ENCODE results near the gene PLCL1.

The PLCL1 gene

GRCh38 chr2:198115201-198115600 is 310.8 kb downstream of the PLCL1 start:
- Histone ChIP-seq H3K9ac (ENCODE audit: low read length) (no peak overlapping the region), H3K4me3 (ENCODE audit: low read length) (no peak overlapping the region), H3K27me3 (ENCODE audit: control insufficient read depth, insufficient read depth, low read length) (no peaks in the 10 kb centered on the region), H3K36me3 (ENCODE audit: control insufficient read depth, low read depth, low read length) (no peaks in the 10 kb centered on the region), H3K4me1 (ENCODE audit: control insufficient read depth, low read depth, low read length) (no peaks in the 10 kb centered on the region), H3K27ac (ENCODE audit: low read length) (no peak overlapping the region), H3K9me3 (ENCODE audit: control insufficient read depth, low read depth, low read length) (no peaks in the 10 kb centered on the region)

GRCh38 chr2:198116756-198117155 is 312.4 kb downstream of the PLCL1 start:
- Histone ChIP-seq H3K4me3 (ENCODE audit: low read length) (no peak overlapping the region), H3K4me1 (ENCODE audit: control insufficient read depth, low read depth, low read length) (no peaks in the 10 kb centered on the region), H3K27me3 (ENCODE audit: control insufficient read depth, insufficient read depth, low read length) (no peaks in the 10 kb centered on the region), H3K36me3 (ENCODE audit: control insufficient read depth, low read depth, low read length) (no peaks in the 10 kb centered on the region), H3K9ac (ENCODE audit: low read length) (no peak overlapping the region), H3K9me3 (ENCODE audit: control insufficient read depth, low read depth, low read length) (no peaks in the 10 kb centered on the region), H3K27ac (ENCODE audit: low read length) (no peak overlapping the region)

GRCh38 chr2:198117406-198118041 is 313.1 kb downstream of the PLCL1 start:
- Histone ChIP-seq H3K9me3 (ENCODE audit: control insufficient read depth, low read depth, low read length) (no peaks in the 10 kb centered on the region), H3K4me1 (ENCODE audit: control insufficient read depth, low read depth, low read length) (no peaks in the 10 kb centered on the region), H3K36me3 (ENCODE audit: control insufficient read depth, low read depth, low read length) (no peaks in the 10 kb centered on the region), H3K27me3 (ENCODE audit: control insufficient read depth, insufficient read depth, low read length) (no peaks in the 10 kb centered on the region), H3K27ac (ENCODE audit: low read length) (no peak overlapping the region), H3K9ac (ENCODE audit: low read length) (no peak overlapping the region), H3K4me3 (ENCODE audit: low read length) (no peak overlapping the region)

- Histone ChIP-seq H3K27me3 (ENCODE audit: control insufficient read depth, insufficient read depth, low read length) (no peaks in the 10 kb centered on the region), H3K4me1 (ENCODE audit: control insufficient read depth, low read depth, low read length) (no peaks in the 10 kb centered on the region), H3K9ac (ENCODE audit: low read length) (no peak overlapping the region), H3K27ac (ENCODE audit: low read length) (no peak overlapping the region), H3K36me3 (ENCODE audit: control insufficient read depth, low read depth, low read length) (no peaks in the 10 kb centered on the region), H3K4me3 (ENCODE audit: low read length) (no peak overlapping the region), H3K9me3 (ENCODE audit: control insufficient read depth, low read depth, low read length) (no peaks in the 10 kb centered on the region)
Observed at GRCh38 chr2:198127627-198128026, 323.2 kb downstream of the PLCL1 start.

GRCh38 chr2:198129609-198130008 is 325.2 kb downstream of the PLCL1 start:
- H3K9me3 ChIP-seq (ENCODE audit: control insufficient read depth, low read depth, low read length) = no peaks in the 10 kb centered on the region

GRCh38 chr2:198134293-198134955 is 330.0 kb downstream of the PLCL1 start:
- Histone ChIP-seq H3K9ac (ENCODE audit: low read length) (no peak overlapping the region), H3K4me3 (ENCODE audit: low read length) (no peak overlapping the region)

More at GRCh38 chr2:198129609-198130008, 325.2 kb downstream of the PLCL1 start:
- Histone ChIP-seq H3K36me3 (ENCODE audit: control insufficient read depth, low read depth, low read length) (no peaks in the 10 kb centered on the region), H3K9ac (ENCODE audit: low read length) (no peak overlapping the region), H3K27ac (ENCODE audit: low read length) (no peak overlapping the region), H3K27me3 (ENCODE audit: control insufficient read depth, insufficient read depth, low read length) (no peaks in the 10 kb centered on the region), H3K4me3 (ENCODE audit: low read length) (no peak overlapping the region), H3K4me1 (ENCODE audit: control insufficient read depth, low read depth, low read length) (no peaks in the 10 kb centered on the region)

GRCh38 chr2:198135481-198135934 is 331.1 kb downstream of the PLCL1 start:
- H3K27ac ChIP-seq (ENCODE audit: low read length) = no peak overlapping the region
- H3K27me3 ChIP-seq (ENCODE audit: control insufficient read depth, insufficient read depth, low read length) = no peaks in the 10 kb centered on the region
- no peak overlapping the region for H3K4me3 ChIP-seq (ENCODE audit: low read length)
- H3K4me1 ChIP-seq (ENCODE audit: control insufficient read depth, low read depth, low read length) = no peaks in the 10 kb centered on the region
- H3K36me3 ChIP-seq (ENCODE audit: control insufficient read depth, low read depth, low read length) = no peaks in the 10 kb centered on the region
- H3K9ac ChIP-seq (ENCODE audit: low read length) = no peak overlapping the region
- no peaks in the 10 kb centered on the region for H3K9me3 ChIP-seq (ENCODE audit: control insufficient read depth, low read depth, low read length)

More at GRCh38 chr2:198134293-198134955, 330.0 kb downstream of the PLCL1 start:
- Histone ChIP-seq H3K27me3 (ENCODE audit: control insufficient read depth, insufficient read depth, low read length) (no peaks in the 10 kb centered on the region), H3K27ac (ENCODE audit: low read length) (no peak overlapping the region), H3K36me3 (ENCODE audit: control insufficient read depth, low read depth, low read length) (no peaks in the 10 kb centered on the region), H3K4me1 (ENCODE audit: control insufficient read depth, low read depth, low read length) (no peaks in the 10 kb centered on the region), H3K9me3 (ENCODE audit: control insufficient read depth, low read depth, low read length) (no peaks in the 10 kb centered on the region)

GRCh38 chr2:198136142-198136541 is 331.7 kb downstream of the PLCL1 start:
- no peak overlapping the region for H3K9ac ChIP-seq (ENCODE audit: low read length)
- H3K27me3 ChIP-seq (ENCODE audit: control insufficient read depth, insufficient read depth, low read length) = no peaks in the 10 kb centered on the region
- no peak overlapping the region for H3K4me3 ChIP-seq (ENCODE audit: low read length)
- no peak overlapping the region for H3K27ac ChIP-seq (ENCODE audit: low read length)
- H3K4me1 ChIP-seq (ENCODE audit: control insufficient read depth, low read depth, low read length) = no peaks in the 10 kb centered on the region
- H3K9me3 ChIP-seq (ENCODE audit: control insufficient read depth, low read depth, low read length) = no peaks in the 10 kb centered on the region
- no peaks in the 10 kb centered on the region for H3K36me3 ChIP-seq (ENCODE audit: control insufficient read depth, low read depth, low read length)

GRCh38 chr2:198137733-198138132 is 333.3 kb downstream of the PLCL1 start:
- Histone ChIP-seq H3K27ac (ENCODE audit: low read length) (no peak overlapping the region), H3K9ac (ENCODE audit: low read length) (no peak overlapping the region), H3K4me3 (ENCODE audit: low read length) (no peak overlapping the region), H3K9me3 (ENCODE audit: control insufficient read depth, low read depth, low read length) (no peaks in the 10 kb centered on the region), H3K4me1 (ENCODE audit: control insufficient read depth, low read depth, low read length) (no peaks in the 10 kb centered on the region), H3K36me3 (ENCODE audit: control insufficient read depth, low read depth, low read length) (no peaks in the 10 kb centered on the region), H3K27me3 (ENCODE audit: control insufficient read depth, insufficient read depth, low read length) (no peaks in the 10 kb centered on the region)

GRCh38 chr2:198141726-198142125 is 337.3 kb downstream of the PLCL1 start:
- H3K36me3 ChIP-seq (ENCODE audit: control insufficient read depth, low read depth, low read length) = no peaks in the 10 kb centered on the region
- no peaks in the 10 kb centered on the region for H3K9me3 ChIP-seq (ENCODE audit: control insufficient read depth, low read depth, low read length)
- H3K9ac ChIP-seq (ENCODE audit: low read length) = no peak overlapping the region
- H3K4me3 ChIP-seq (ENCODE audit: low read length) = no peak overlapping the region
- no peaks in the 10 kb centered on the region for H3K4me1 ChIP-seq (ENCODE audit: control insufficient read depth, low read depth, low read length)
- no peak overlapping the region for H3K27ac ChIP-seq (ENCODE audit: low read length)
- H3K27me3 ChIP-seq (ENCODE audit: control insufficient read depth, insufficient read depth, low read length) = no peaks in the 10 kb centered on the region

- no peak overlapping the region for H3K9ac ChIP-seq (ENCODE audit: low read length)
- H3K27ac ChIP-seq (ENCODE audit: low read length) = no peak overlapping the region
- no peaks in the 10 kb centered on the region for H3K9me3 ChIP-seq (ENCODE audit: control insufficient read depth, low read depth, low read length)
- H3K4me1 ChIP-seq (ENCODE audit: control insufficient read depth, low read depth, low read length) = no peaks in the 10 kb centered on the region
- H3K27me3 ChIP-seq (ENCODE audit: control insufficient read depth, insufficient read depth, low read length) = no peaks in the 10 kb centered on the region
- no peaks in the 10 kb centered on the region for H3K36me3 ChIP-seq (ENCODE audit: control insufficient read depth, low read depth, low read length)
- H3K4me3 ChIP-seq (ENCODE audit: low read length) = no peak overlapping the region
Observed at GRCh38 chr2:198143156-198143555, 338.8 kb downstream of the PLCL1 start.

GRCh38 chr2:198143793-198144192 is 339.4 kb downstream of the PLCL1 start:
- Histone ChIP-seq H3K9me3 (ENCODE audit: control insufficient read depth, low read depth, low read length) (no peaks in the 10 kb centered on the region), H3K4me1 (ENCODE audit: control insufficient read depth, low read depth, low read length) (no peaks in the 10 kb centered on the region), H3K27me3 (ENCODE audit: control insufficient read depth, insufficient read depth, low read length) (no peaks in the 10 kb centered on the region), H3K36me3 (ENCODE audit: control insufficient read depth, low read depth, low read length) (no peaks in the 10 kb centered on the region), H3K4me3 (ENCODE audit: low read length) (no peak overlapping the region), H3K27ac (ENCODE audit: low read length) (no peak overlapping the region), H3K9ac (ENCODE audit: low read length) (no peak overlapping the region)

Measured in iPS-18a (cell line).